ENCODE data around the gene IQSEC3. TPM values are rescaled to one million over a fixed set of nuclear protein-coding genes. Genes with fewer than 3 reads are reported as not detected.

The IQSEC3 gene
- total RNA-seq, 1 experiment from 2014 or later, result 1.7 TPM

DNA sequence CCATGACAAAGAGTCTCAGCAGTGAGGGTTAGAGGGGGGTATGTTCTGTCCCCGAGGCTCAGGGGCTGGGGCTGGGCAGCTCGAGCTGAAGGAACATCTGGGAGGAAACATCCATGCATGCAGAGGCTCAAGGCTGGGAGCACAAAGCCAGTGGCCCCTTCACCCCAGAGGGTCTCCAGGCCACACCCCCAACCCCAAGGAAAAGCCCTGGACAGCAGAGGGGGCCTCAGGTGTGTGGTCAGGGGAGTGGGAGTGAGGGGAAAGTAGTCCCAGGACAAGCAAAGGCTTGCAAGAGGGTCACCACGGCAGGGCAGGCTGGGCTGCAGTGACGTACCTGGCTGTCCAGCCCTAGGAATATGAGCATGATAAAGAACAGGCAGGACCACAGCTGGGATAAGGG lies 129.9 kb downstream of the IQSEC3 start:
- no peak for DNase-seq (ENCODE audit: low spot score)
- ChIA-PET CTCF (interaction anchor here (2.1 kb wide), 1 partner anchor 23 kb away, joined by 10 read pairs; no protein-coding TSS in a partner anchor), POLR2A (no interaction called here)
- no peak for ATAC-seq
- 0 out of 2 replicates have a peak, but pooled peaks cover 5% of the 10 kb centered on the region for H3K9me3 Mint-ChIP-seq
- H3K27ac Mint-ChIP-seq, result no peak overlapping the region
- H3K4me3 Mint-ChIP-seq, result no peak overlapping the region
- peaks cover 11% of the 10 kb centered on the region for H3K4me1 Mint-ChIP-seq
- TF ChIP-seq, protein P1, sequence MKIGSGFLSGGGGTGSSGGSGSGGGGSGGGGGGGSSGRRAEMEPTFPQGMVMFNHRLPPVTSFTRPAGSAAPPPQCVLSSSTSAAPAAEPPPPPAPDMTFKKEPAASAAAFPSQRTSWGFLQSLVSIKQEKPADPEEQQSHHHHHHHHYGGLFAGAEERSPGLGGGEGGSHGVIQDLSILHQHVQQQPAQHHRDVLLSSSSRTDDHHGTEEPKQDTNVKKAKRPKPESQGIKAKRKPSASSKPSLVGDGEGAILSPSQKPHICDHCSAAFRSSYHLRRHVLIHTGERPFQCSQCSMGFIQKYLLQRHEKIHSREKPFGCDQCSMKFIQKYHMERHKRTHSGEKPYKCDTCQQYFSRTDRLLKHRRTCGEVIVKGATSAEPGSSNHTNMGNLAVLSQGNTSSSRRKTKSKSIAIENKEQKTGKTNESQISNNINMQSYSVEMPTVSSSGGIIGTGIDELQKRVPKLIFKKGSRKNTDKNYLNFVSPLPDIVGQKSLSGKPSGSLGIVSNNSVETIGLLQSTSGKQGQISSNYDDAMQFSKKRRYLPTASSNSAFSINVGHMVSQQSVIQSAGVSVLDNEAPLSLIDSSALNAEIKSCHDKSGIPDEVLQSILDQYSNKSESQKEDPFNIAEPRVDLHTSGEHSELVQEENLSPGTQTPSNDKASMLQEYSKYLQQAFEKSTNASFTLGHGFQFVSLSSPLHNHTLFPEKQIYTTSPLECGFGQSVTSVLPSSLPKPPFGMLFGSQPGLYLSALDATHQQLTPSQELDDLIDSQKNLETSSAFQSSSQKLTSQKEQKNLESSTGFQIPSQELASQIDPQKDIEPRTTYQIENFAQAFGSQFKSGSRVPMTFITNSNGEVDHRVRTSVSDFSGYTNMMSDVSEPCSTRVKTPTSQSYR (CRISPR knock-in tag; IDR thresholded peaks at IDR 0.05), result no peak
- TF ChIP-seq, protein P2, sequence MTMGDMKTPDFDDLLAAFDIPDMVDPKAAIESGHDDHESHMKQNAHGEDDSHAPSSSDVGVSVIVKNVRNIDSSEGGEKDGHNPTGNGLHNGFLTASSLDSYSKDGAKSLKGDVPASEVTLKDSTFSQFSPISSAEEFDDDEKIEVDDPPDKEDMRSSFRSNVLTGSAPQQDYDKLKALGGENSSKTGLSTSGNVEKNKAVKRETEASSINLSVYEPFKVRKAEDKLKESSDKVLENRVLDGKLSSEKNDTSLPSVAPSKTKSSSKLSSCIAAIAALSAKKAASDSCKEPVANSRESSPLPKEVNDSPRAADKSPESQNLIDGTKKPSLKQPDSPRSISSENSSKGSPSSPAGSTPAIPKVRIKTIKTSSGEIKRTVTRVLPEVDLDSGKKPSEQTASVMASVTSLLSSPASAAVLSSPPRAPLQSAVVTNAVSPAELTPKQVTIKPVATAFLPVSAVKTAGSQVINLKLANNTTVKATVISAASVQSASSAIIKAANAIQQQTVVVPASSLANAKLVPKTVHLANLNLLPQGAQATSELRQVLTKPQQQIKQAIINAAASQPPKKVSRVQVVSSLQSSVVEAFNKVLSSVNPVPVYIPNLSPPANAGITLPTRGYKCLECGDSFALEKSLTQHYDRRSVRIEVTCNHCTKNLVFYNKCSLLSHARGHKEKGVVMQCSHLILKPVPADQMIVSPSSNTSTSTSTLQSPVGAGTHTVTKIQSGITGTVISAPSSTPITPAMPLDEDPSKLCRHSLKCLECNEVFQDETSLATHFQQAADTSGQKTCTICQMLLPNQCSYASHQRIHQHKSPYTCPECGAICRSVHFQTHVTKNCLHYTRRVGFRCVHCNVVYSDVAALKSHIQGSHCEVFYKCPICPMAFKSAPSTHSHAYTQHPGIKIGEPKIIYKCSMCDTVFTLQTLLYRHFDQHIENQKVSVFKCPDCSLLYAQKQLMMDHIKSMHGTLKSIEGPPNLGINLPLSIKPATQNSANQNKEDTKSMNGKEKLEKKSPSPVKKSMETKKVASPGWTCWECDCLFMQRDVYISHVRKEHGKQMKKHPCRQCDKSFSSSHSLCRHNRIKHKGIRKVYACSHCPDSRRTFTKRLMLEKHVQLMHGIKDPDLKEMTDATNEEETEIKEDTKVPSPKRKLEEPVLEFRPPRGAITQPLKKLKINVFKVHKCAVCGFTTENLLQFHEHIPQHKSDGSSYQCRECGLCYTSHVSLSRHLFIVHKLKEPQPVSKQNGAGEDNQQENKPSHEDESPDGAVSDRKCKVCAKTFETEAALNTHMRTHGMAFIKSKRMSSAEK (CRISPR knock-in tag; IDR thresholded peaks at IDR 0.05; ENCODE audit: borderline replicate concordance), result no peak
- no peak for TF ChIP-seq NR1H2 (CRISPR knock-in tag; IDR thresholded peaks at IDR 0.05)
- TF ChIP-seq, protein P3, sequence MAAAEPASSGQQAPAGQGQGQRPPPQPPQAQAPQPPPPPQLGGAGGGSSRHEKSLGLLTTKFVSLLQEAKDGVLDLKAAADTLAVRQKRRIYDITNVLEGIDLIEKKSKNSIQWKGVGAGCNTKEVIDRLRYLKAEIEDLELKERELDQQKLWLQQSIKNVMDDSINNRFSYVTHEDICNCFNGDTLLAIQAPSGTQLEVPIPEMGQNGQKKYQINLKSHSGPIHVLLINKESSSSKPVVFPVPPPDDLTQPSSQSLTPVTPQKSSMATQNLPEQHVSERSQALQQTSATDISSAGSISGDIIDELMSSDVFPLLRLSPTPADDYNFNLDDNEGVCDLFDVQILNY (CRISPR knock-in tag; IDR thresholded peaks at IDR 0.05), result no peak
- no peak for TF ChIP-seq CREB1 (CRISPR knock-in tag; IDR thresholded peaks at IDR 0.05)
- peaks cover 20% of the 10 kb centered on the region for H3K27me3 Mint-ChIP-seq (ENCODE audit: low read depth)
- H3K36me3 Mint-ChIP-seq, result no peaks in the 10 kb centered on the region

DNA sequence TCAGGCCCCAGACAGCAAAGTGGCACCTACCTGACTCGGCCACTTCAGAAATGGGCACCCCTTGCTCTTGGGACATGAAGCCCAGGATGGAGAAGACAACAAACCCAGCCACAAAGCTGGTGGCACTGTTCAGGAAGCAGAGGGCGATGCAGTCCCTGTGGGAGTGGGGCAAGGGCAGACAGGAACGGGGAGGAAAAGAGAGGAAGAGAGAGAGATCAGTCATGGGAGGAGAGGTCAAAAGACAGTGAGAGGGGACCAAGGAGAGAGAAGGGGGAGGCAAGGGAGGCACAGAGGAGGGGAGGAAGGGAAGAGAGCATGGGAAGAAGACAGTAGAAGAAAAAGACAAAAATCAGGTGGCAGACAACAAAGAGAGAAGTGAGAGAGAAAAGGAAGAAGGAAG lies 130.8 kb downstream of the IQSEC3 start:
- POLR2A ChIA-PET, result no interaction called here
- peaks cover 16% of the 10 kb centered on the region for H3K4me1 Mint-ChIP-seq
- H3K27me3 Mint-ChIP-seq (ENCODE audit: low read depth), result peaks cover 21% of the 10 kb centered on the region
- CTCF ChIA-PET, result no interaction called here
- H3K9me3 Mint-ChIP-seq, result 0 out of 2 replicates have a peak, but pooled peaks cover 5% of the 10 kb centered on the region
- no peak overlapping the region for H3K27ac Mint-ChIP-seq
- no peaks in the 10 kb centered on the region for H3K36me3 Mint-ChIP-seq
- no peak overlapping the region for H3K4me3 Mint-ChIP-seq
- DNase-seq (ENCODE audit: low spot score), result no peak
- ATAC-seq, result no peak
- TF ChIP-seq, protein P4, sequence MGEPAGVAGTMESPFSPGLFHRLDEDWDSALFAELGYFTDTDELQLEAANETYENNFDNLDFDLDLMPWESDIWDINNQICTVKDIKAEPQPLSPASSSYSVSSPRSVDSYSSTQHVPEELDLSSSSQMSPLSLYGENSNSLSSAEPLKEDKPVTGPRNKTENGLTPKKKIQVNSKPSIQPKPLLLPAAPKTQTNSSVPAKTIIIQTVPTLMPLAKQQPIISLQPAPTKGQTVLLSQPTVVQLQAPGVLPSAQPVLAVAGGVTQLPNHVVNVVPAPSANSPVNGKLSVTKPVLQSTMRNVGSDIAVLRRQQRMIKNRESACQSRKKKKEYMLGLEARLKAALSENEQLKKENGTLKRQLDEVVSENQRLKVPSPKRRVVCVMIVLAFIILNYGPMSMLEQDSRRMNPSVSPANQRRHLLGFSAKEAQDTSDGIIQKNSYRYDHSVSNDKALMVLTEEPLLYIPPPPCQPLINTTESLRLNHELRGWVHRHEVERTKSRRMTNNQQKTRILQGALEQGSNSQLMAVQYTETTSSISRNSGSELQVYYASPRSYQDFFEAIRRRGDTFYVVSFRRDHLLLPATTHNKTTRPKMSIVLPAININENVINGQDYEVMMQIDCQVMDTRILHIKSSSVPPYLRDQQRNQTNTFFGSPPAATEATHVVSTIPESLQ (CRISPR knock-in tag; IDR thresholded peaks at IDR 0.05), result no peak
- TF ChIP-seq, protein P5, sequence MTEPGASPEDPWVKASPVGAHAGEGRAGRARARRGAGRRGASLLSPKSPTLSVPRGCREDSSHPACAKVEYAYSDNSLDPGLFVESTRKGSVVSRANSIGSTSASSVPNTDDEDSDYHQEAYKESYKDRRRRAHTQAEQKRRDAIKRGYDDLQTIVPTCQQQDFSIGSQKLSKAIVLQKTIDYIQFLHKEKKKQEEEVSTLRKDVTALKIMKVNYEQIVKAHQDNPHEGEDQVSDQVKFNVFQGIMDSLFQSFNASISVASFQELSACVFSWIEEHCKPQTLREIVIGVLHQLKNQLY (CRISPR knock-in tag; IDR thresholded peaks at IDR 0.05), result no peak
- TF ChIP-seq TCF7 (CRISPR knock-in tag; IDR thresholded peaks at IDR 0.05; ENCODE audit: low read depth) (no peak), ZNF138 (CRISPR knock-in tag; conservative IDR thresholded peaks at IDR 0.05) (no peak), ELF4 (CRISPR knock-in tag; IDR thresholded peaks at IDR 0.05; ENCODE audit: low read depth) (no peak), ZNF416 (CRISPR knock-in tag; IDR thresholded peaks at IDR 0.05) (no peak), KAT7 (CRISPR knock-in tag; IDR thresholded peaks at IDR 0.05; ENCODE audit: borderline replicate concordance) (no peak), GABPB1 (CRISPR knock-in tag; IDR thresholded peaks at IDR 0.05) (no peak), RORB (CRISPR knock-in tag; IDR thresholded peaks at IDR 0.05) (no peak), ETV6 (CRISPR knock-in tag; IDR thresholded peaks at IDR 0.05) (no peak), FOXJ3 (CRISPR knock-in tag; IDR thresholded peaks at IDR 0.05; ENCODE audit: borderline replicate concordance) (no peak), ZNF317 (CRISPR knock-in tag; IDR thresholded peaks at IDR 0.05; ENCODE audit: borderline replicate concordance, low read depth) (no peak)
- TF ChIP-seq, protein P6, sequence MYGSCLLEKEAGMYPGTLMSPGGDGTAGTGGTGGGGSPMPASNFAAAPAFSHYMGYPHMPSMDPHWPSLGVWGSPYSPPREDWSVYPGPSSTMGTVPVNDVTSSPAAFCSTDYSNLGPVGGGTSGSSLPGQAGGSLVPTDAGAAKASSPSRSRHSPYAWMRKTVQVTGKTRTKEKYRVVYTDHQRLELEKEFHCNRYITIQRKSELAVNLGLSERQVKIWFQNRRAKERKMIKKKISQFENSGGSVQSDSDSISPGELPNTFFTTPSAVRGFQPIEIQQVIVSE (CRISPR knock-in tag; IDR thresholded peaks at IDR 0.05; ENCODE audit: borderline replicate concordance), result no peak
- TF ChIP-seq, protein P7, sequence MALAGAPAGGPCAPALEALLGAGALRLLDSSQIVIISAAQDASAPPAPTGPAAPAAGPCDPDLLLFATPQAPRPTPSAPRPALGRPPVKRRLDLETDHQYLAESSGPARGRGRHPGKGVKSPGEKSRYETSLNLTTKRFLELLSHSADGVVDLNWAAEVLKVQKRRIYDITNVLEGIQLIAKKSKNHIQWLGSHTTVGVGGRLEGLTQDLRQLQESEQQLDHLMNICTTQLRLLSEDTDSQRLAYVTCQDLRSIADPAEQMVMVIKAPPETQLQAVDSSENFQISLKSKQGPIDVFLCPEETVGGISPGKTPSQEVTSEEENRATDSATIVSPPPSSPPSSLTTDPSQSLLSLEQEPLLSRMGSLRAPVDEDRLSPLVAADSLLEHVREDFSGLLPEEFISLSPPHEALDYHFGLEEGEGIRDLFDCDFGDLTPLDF (CRISPR knock-in tag; IDR thresholded peaks at IDR 0.05), result no peak
- TF ChIP-seq, protein P8, sequence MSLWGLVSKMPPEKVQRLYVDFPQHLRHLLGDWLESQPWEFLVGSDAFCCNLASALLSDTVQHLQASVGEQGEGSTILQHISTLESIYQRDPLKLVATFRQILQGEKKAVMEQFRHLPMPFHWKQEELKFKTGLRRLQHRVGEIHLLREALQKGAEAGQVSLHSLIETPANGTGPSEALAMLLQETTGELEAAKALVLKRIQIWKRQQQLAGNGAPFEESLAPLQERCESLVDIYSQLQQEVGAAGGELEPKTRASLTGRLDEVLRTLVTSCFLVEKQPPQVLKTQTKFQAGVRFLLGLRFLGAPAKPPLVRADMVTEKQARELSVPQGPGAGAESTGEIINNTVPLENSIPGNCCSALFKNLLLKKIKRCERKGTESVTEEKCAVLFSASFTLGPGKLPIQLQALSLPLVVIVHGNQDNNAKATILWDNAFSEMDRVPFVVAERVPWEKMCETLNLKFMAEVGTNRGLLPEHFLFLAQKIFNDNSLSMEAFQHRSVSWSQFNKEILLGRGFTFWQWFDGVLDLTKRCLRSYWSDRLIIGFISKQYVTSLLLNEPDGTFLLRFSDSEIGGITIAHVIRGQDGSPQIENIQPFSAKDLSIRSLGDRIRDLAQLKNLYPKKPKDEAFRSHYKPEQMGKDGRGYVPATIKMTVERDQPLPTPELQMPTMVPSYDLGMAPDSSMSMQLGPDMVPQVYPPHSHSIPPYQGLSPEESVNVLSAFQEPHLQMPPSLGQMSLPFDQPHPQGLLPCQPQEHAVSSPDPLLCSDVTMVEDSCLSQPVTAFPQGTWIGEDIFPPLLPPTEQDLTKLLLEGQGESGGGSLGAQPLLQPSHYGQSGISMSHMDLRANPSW (CRISPR knock-in tag; conservative IDR thresholded peaks at IDR 0.05; ENCODE audit: low read depth), result no peak
